HepG2 (cell line): ENCODE data around the gene HHIPL2. TPM values are rescaled to one million over a fixed set of nuclear protein-coding genes. Genes with fewer than 3 reads are reported as not detected.

ENCODE experiments used
- ATF3 ChIP-seq: sonication (generic); formaldehyde crosslinking; IDR thresholded peaks from 2 replicates; pipeline ENCODE4 v1.4.0; 2020; ENCODE audit warnings: missing genetic modification reagents
- ATF4 ChIP-seq, 2 experiments: fragments of 450-650 bp in 1 of 2; sonication (generic) in 1 of 2; formaldehyde crosslinking; IDR thresholded peaks; 2 replicates each; pipeline versions ENCODE4 v1.5.0 to v1.8.0; 2020 to 2022; ENCODE audit warnings: mild to moderate bottlenecking in 1 of 2, missing genetic modification reagents in 1 of 2
- CHCHD3 ChIP-seq: sonication (generic); formaldehyde crosslinking; IDR thresholded peaks from 2 replicates; pipeline ENCODE4 v1.8.0; 2022; ENCODE audit warnings: mild to moderate bottlenecking, missing genetic modification reagents, moderate library complexity
- CREB1 ChIP-seq, 2 experiments: fragments of 450-650 bp in 1 of 2; IDR thresholded peaks; 2 replicates each; pipeline ENCODE4 v1.6.1; 2016 to 2017; ENCODE audit warnings: control low read depth in 1 of 2, mild to moderate bottlenecking in 1 of 2, missing compliant biosample characterization in 1 of 2, missing genetic modification characterization in 1 of 2
- GPN1 ChIP-seq: sonication (generic); formaldehyde crosslinking; IDR thresholded peaks from 2 replicates; pipeline ENCODE4 v1.5.1; 2020; ENCODE audit warnings: missing genetic modification reagents, borderline replicate concordance
- GTF3A ChIP-seq: sonication (generic); formaldehyde crosslinking; conservative IDR thresholded peaks from 2 replicates; pipeline ENCODE4 v1.4.0; 2020; ENCODE audit warnings: mild to moderate bottlenecking, missing genetic modification reagents
- HDAC2 ChIP-seq: sonication (generic); formaldehyde crosslinking; IDR thresholded peaks from 2 replicates; pipeline ENCODE4 v1.4.0; 2020; ENCODE audit warnings: missing genetic modification reagents
- HMG20A ChIP-seq: IDR thresholded peaks from 2 replicates; pipeline ENCODE4 v1.6.1; 2016; ENCODE audit warnings: borderline replicate concordance
- IKZF4 ChIP-seq: sonication (generic); formaldehyde crosslinking; IDR thresholded peaks from 2 replicates; pipeline ENCODE4 v1.5.1; 2020; ENCODE audit warnings: borderline replicate concordance, mild to moderate bottlenecking, low read depth, missing genetic modification reagents; ENCODE audit errors: not compliant biosample characterization
- JARID2 ChIP-seq: sonication (generic); formaldehyde crosslinking; IDR thresholded peaks from 2 replicates; pipeline ENCODE4 v1.8.1; 2023; ENCODE audit warnings: missing genetic modification reagents, inconsistent platforms; ENCODE audit not compliant: insufficient replicate concordance
- MYPOP ChIP-seq: sonication (generic); formaldehyde crosslinking; IDR thresholded peaks from 2 replicates; pipeline ENCODE4 v1.8.1; 2023; ENCODE audit warnings: mild to moderate bottlenecking, moderate library complexity, missing genetic modification reagents
- ONECUT2 ChIP-seq: sonication (generic); formaldehyde crosslinking; IDR thresholded peaks from 2 replicates; pipeline ENCODE4 v1.4.0; 2020; ENCODE audit warnings: missing genetic modification reagents
- RBM22 ChIP-seq: fragments of 200-400 bp; formaldehyde crosslinking; optimal IDR thresholded peaks from 2 replicates; pipeline ENCODE3; 2017; ENCODE audit warnings: mild to moderate bottlenecking, low read length, moderate library complexity
- SMAD3 ChIP-seq: sonication (generic); formaldehyde crosslinking; IDR thresholded peaks from 2 replicates; pipeline ENCODE4 v1.4.0; 2020; ENCODE audit warnings: missing genetic modification reagents
- THAP11 ChIP-seq: IDR thresholded peaks from 2 replicates; pipeline ENCODE4 v1.6.1; 2016; ENCODE audit warnings: missing biosample characterization, missing genetic modification reagents
- THAP8 ChIP-seq: sonication (generic); formaldehyde crosslinking; IDR thresholded peaks from 2 replicates; pipeline ENCODE4 v1.5.1; 2020; ENCODE audit warnings: missing genetic modification reagents, mild to moderate bottlenecking, borderline replicate concordance
- TMF1 ChIP-seq: sonication (generic); formaldehyde crosslinking; IDR thresholded peaks from 2 replicates; pipeline ENCODE4 v1.8.1; 2022; ENCODE audit warnings: low read depth, missing genetic modification reagents
- TOPORS ChIP-seq: sonication (generic); formaldehyde crosslinking; IDR thresholded peaks from 2 replicates; pipeline ENCODE4 v1.8.0; 2023; ENCODE audit warnings: mild to moderate bottlenecking, missing genetic modification reagents
- ZFP36L2 ChIP-seq: sonication (generic); formaldehyde crosslinking; IDR thresholded peaks from 2 replicates; pipeline ENCODE4 v1.4.0; 2020; ENCODE audit warnings: missing genetic modification reagents
- ZNF180 ChIP-seq: sonication (generic); formaldehyde crosslinking; IDR thresholded peaks from 2 replicates; pipeline ENCODE4 v1.4.0; 2020; ENCODE audit warnings: low read depth, missing genetic modification reagents, borderline replicate concordance
- ZNF264 ChIP-seq: sonication (generic); formaldehyde crosslinking; IDR thresholded peaks from 2 replicates; pipeline ENCODE4 v1.4.0; 2020; ENCODE audit warnings: missing genetic modification reagents
- ZNF451 ChIP-seq: sonication (generic); formaldehyde crosslinking; IDR thresholded peaks from 2 replicates; pipeline ENCODE4 v1.5.0; 2020; ENCODE audit warnings: mild to moderate bottlenecking, missing genetic modification reagents
- ZNF740 ChIP-seq: sonication (generic); formaldehyde crosslinking; IDR thresholded peaks from 2 replicates; pipeline ENCODE4 v1.4.0; 2020; ENCODE audit warnings: missing genetic modification reagents
- ZNF781 ChIP-seq: sonication (generic); formaldehyde crosslinking; IDR thresholded peaks from 2 replicates; pipeline ENCODE4 v1.5.1; 2020; ENCODE audit warnings: borderline replicate concordance, mild to moderate bottlenecking, missing genetic modification reagents; ENCODE audit errors: not compliant biosample characterization
- ZNF878 ChIP-seq: sonication (generic); formaldehyde crosslinking; IDR thresholded peaks from 2 replicates; pipeline ENCODE4 v1.8.1; 2023; ENCODE audit warnings: mild to moderate bottlenecking, missing genetic modification reagents, moderate library complexity
- polyA plus RNA-seq, 8 experiments: library from polyadenylated mRNA; depleted of rRNA in 3 of 8; stranded (reverse) in 7 of 8; unstranded in 1 of 8; fragments of >200 nt; fragmentation: Illumina TruSeq in 4 of 8; extraction: Trizol in 4 of 8; gene quantifications; 2 replicates each; pipeline versions ENCODE4 v1.2.1 to v1.2.3, GENCODE V29; 2011 to 2016; ENCODE audit warnings: low read depth in 4 of 8, missing spikeins in 1 of 8, mixed read lengths in 1 of 8; ENCODE audit not compliant: insufficient read depth in 1 of 8
- total RNA-seq, 5 experiments: library from RNA; depleted of rRNA; stranded (reverse); fragments of >200 nt; fragmentation: Illumina TruSeq; extraction: Trizol; gene quantifications; 2 replicates each; pipeline ENCODE4 v1.2.3, GENCODE V29; 2016; ENCODE audit warnings: low read depth in 1 of 5

Gene HHIPL2
- total and polyA plus RNA-seq, 2 of the 13 experiments (the other 11 are each of a cell fraction or from before 2014, with no cell fraction given) = 0.53 to 1.3 TPM

GRCh38 chr1:222589462-222590302 is 41.8 kb upstream of the HHIPL2 start, which contains the start of gene TAF1A (continued):
- TF ChIP-seq ZNF740 (CRISPR knock-in tag) (no peak), ZNF264 (CRISPR knock-in tag) (peak; percentile 48; the same call in 1 of the 2 replicates), ZNF180 (CRISPR knock-in tag) (no peak), GPN1 (no peak), IKZF4 (CRISPR knock-in tag) (no peak), GTF3A (no peak), HDAC2 (CRISPR knock-in tag) (peak; percentile 65; the same call in 1 of the 2 replicates), MYPOP (CRISPR knock-in tag) (peak; percentile 47; the same call in 1 of the 2 replicates), ATF4 (CRISPR knock-in tag; IDR thresholded peaks at IDR 0.05) (no peak), CREB1 (IDR thresholded peaks at IDR 0.05) (no peak), CREB1 (CRISPR knock-in tag; IDR thresholded peaks at IDR 0.05) (peak; percentile 85), TOPORS (CRISPR knock-in tag) (no peak), ATF3 (CRISPR knock-in tag) (no peak), JARID2 (CRISPR knock-in tag) (no peak), ZNF878 (CRISPR knock-in tag) (no peak), ZFP36L2 (CRISPR knock-in tag) (no peak), RBM22 (no peak), ZNF781 (CRISPR knock-in tag) (no peak), ONECUT2 (CRISPR knock-in tag) (no peak), THAP11 (CRISPR knock-in tag) (peak; percentile 86), CHCHD3 (CRISPR knock-in tag) (no peak), TMF1 (CRISPR knock-in tag) (no peak), ZNF451 (no peak), THAP8 (CRISPR knock-in tag) (no peak), HMG20A (no peak), SMAD3 (CRISPR knock-in tag) (peak; percentile 70; the same call in 1 of the 2 replicates)
